ENCODE data around the gene NDUFA12. TPM values are rescaled to one million over a fixed set of nuclear protein-coding genes. Genes with fewer than 3 reads are reported as not detected.
"Not testable (repeated sequence)": the region's sequence is repeated elsewhere in the genome, so short reads cannot be mapped to it uniquely, and the experiment has no call there.

The NDUFA12 gene
- total RNA-seq, 1 experiment from 2014 or later = 79.7 TPM

- no peak for TF ChIP-seq ZBTB33 (IDR thresholded peaks at IDR 0.05; ENCODE audit: extremely low read depth, insufficient replicate concordance, low read length)
Observed at GRCh38 chr12:94987076-94987669, 16.3 kb downstream of the NDUFA12 start (continued).

- intact Hi-C loops (cut with micrococcal nuclease); H3K27me3 ChIP-seq (ENCODE audit: insufficient read depth, low read length); DNase-seq (ENCODE audit: low read depth, low spot score); POLR2A ChIA-PET; H3K9me3 ChIP-seq (ENCODE audit: control insufficient read depth in 1 of 2, insufficient read depth in 1 of 2, low read depth in 1 of 2, low read length in 2 of 2); H3K79me2 ChIP-seq (ENCODE audit: insufficient read depth, low read length); H3K9me2 ChIP-seq (ENCODE audit: insufficient read depth); ATAC-seq; RAD21 ChIA-PET (ENCODE audit: low non-redundant PET in 1 of 2, low total read pairs in 2 of 2, uncharacterized antibody in 2 of 2, unreplicated experiment in 2 of 2); H4K20me1 ChIP-seq (ENCODE audit: insufficient read depth); H3K4me1 ChIP-seq (ENCODE audit: control insufficient read depth in 1 of 2, insufficient read depth in 2 of 2, low read length in 2 of 2); H3K4me3 ChIP-seq (replicated peaks in 1 of 2; ENCODE audit: low read depth in 1 of 2, low read length in 2 of 2); H2AFZ ChIP-seq (ENCODE audit: low read depth, low read length, poor library complexity, severe bottlenecking); CTCF ChIA-PET; H3K9ac ChIP-seq (ENCODE audit: low read length); H3K4me2 ChIP-seq (ENCODE audit: low read length); BruUV-seq (replicated peaks); H3K36me3 ChIP-seq (ENCODE audit: control insufficient read depth in 1 of 2, insufficient read depth in 2 of 2, low read length in 2 of 2); H3K27ac ChIP-seq (ENCODE audit: low read depth, low read length): not testable (repeated sequence)
Observed at GRCh38 chr12:94985099-94985498, 18.4 kb downstream of the NDUFA12 start.

- no peak overlapping the region for H3K9ac ChIP-seq (ENCODE audit: low read length)
- no TSS peak for BruUV-seq (replicated peaks)
- no peak overlapping the region for H3K4me2 ChIP-seq (ENCODE audit: low read length)
- H3K4me1 ChIP-seq (ENCODE audit: control insufficient read depth in 1 of 2, insufficient read depth in 2 of 2, low read length in 2 of 2) = no peaks in the 10 kb centered on the region; a peak in 1 of 4 replicates
- TF ChIP-seq ATF3 (IDR thresholded peaks at IDR 0.05) (no peak), SIN3A (IDR thresholded peaks at IDR 0.05; ENCODE audit: low read depth) (no peak), POLR2A (IDR thresholded peaks at IDR 0.05; ENCODE audit: borderline replicate concordance, extremely low read depth, insufficient read depth, insufficient read length) (no peak), ZNF274 (IDR thresholded peaks at IDR 0.05; ENCODE audit: low read depth, low read length) (no peak), POLR2AphosphoS5 (IDR thresholded peaks at IDR 0.05; ENCODE audit: low read depth, low read length) (no peak), CEBPB (IDR thresholded peaks at IDR 0.05; ENCODE audit: low read depth) (no peak), YY1 (IDR thresholded peaks at IDR 0.05; ENCODE audit: extremely low read depth, insufficient replicate concordance, low read depth, low read length) (no peak)
- ChIA-PET RAD21 (ENCODE audit: low non-redundant PET in 1 of 2, low total read pairs in 2 of 2, uncharacterized antibody in 2 of 2, unreplicated experiment in 2 of 2) (no interaction called here), POLR2A (no interaction called here), CTCF (no interaction called here)
- no peaks in the 10 kb centered on the region for H3K9me3 ChIP-seq (ENCODE audit: control insufficient read depth in 1 of 2, insufficient read depth in 1 of 2, low read depth in 1 of 2, low read length in 2 of 2)
- H3K9me2 ChIP-seq (ENCODE audit: insufficient read depth) = no peaks in the 10 kb centered on the region
- no peaks in the 10 kb centered on the region for H3K27me3 ChIP-seq (ENCODE audit: insufficient read depth, low read length)
- H3K36me3 ChIP-seq (ENCODE audit: control insufficient read depth in 1 of 2, insufficient read depth in 2 of 2, low read length in 2 of 2) = no peaks in the 10 kb centered on the region
- H3K79me2 ChIP-seq (ENCODE audit: insufficient read depth, low read length) = peaks cover 7% of the 10 kb centered on the region
- no peak for ATAC-seq
- no peak overlapping the region for H2AFZ ChIP-seq (ENCODE audit: low read depth, low read length, poor library complexity, severe bottlenecking)
- H3K27ac ChIP-seq (ENCODE audit: low read depth, low read length) = no peak overlapping the region
- DNase-seq (ENCODE audit: low read depth, low spot score) = no peak
- peaks cover 3% of the 10 kb centered on the region; the same call in 1 of the 2 replicates for H4K20me1 ChIP-seq (ENCODE audit: insufficient read depth)
- no peak overlapping the region for H3K4me3 ChIP-seq (replicated peaks in 1 of 2; ENCODE audit: low read depth in 1 of 2, low read length in 2 of 2)
- intact Hi-C loops (cut with micrococcal nuclease) = no loop called here
Observed at GRCh38 chr12:94983321-94983720, 20.2 kb downstream of the NDUFA12 start.

Data from HCT116 (cell line).